DMS153 treated with DMSO at 0.1 percent for 48 hours (cell line): ENCODE results near the gene ABCG2.
"Not testable (repeated sequence)": the region's sequence is repeated elsewhere in the genome, so short reads cannot be mapped to it uniquely, and the experiment has no call there.

Source experiments
- DNase-seq: peaks from one replicate; lab custom pipeline; 2025; ENCODE audit not compliant: unreplicated experiment; lab: John Stamatoyannopoulos, UW

ABCG2 gene

DNA sequence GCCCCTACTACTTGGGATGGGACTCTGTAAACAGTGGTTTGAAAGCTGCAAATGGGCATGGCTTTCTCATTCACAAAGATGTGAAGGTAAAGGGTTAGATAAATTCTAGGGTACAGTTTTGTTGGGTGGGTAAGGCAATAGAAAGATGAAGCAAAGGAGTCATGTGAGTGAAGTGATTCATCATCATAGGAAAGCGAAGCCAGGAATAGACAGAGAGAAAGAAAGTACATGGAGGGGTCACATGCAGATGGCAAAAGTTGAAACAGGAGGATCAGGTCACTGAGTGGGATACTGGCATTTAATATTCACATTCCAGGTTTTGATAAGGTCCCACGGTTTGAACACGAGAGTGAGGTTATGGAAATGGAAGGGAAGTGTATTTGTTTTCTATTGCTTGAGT lies 8.2 kb upstream of the ABCG2 start:
- DNase-seq, result no peak

GRCh38 chr4:88163336-88163735 lies 4.9 kb upstream of the ABCG2 start:
- no peak for DNase-seq

GRCh38 chr4:88162626-88163025 lies 4.2 kb upstream of the ABCG2 start:
- DNase-seq, result no peak

DNA sequence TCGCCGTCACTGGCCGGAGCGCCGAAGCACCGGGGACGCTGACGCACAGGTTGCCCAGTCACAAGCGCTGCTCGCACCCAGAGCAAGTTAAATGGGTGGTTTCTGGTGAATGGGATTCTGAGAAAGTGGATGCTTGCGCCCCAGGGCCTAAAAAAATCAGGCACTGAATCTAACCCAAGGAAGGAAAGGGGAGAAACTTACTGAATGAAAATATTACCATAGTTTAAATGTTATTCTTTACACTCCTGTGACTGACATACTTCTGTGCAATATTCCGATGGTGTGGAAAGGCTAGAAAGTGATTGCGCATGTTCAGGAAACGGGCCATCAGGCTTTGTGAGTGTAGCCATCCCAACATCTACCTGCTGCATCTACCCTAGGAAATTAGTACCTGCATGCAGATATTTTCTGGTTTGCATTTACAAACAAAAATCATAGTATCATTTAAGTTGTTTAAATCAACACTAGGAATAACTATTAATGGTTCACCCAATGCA lies 838 bp upstream of the ABCG2 start:
- no peak for DNase-seq

GRCh38 chr4:88158038-88158488 lies 376 bp downstream of the ABCG2 start:
- DNase-seq, result no peak

DNA sequence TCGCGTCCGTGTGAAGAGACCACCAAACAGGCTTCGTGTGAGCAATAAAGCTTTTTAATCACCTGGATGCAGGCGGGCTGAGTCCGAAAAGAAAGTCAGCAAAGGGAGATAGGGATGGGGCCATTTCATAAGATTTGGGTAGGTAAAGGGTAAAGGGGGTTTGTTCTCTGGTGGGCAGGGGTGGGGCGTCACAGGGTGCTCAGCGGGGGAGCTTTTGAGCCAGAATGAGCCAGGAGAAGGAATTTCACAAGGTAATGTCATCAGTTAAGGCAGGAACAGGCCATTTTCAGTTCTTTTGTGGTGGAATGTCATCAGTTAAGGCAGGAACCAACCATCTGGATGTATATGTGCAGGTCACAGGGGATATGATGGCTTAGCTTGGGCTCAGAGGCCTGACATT lies 6.1 kb downstream of the ABCG2 start:
- not testable (repeated sequence) for DNase-seq

GRCh38 chr4:88148560-88148959 lies 9.9 kb downstream of the ABCG2 start:
- no peak for DNase-seq

- no peak for DNase-seq
Measured at GRCh38 chr4:88147799-88148217, 10.6 kb downstream of the ABCG2 start.

DNA sequence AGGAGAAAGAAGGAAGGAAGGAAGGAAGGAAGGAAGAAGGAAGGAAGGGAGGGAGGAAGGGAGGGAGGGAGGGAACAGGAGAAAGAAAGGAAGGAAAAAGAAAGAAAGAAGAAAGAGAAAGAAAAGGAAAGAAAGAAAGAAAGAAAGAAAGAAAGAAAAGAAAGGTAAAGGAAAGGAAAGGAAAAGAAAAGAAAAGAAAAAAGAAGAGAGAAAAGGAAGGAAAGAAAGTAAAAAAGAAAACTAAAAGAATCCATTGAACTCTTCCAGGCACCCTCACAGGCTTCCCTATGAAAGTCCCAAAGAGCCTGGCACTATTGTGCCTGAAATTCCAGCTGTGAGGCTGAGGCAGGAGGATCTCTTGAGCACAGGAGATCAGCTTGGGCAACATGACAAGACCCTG lies 11.5 kb downstream of the ABCG2 start:
- DNase-seq, result no peak

- no peak for DNase-seq
Measured at GRCh38 chr4:88144866-88145300, 13.6 kb downstream of the ABCG2 start.

- no peak for DNase-seq
Measured at GRCh38 chr4:88144048-88144447, 14.4 kb downstream of the ABCG2 start.

GRCh38 chr4:88143504-88143903 lies 14.9 kb downstream of the ABCG2 start:
- DNase-seq, result no peak

GRCh38 chr4:88138561-88138960 lies 19.9 kb downstream of the ABCG2 start:
- DNase-seq, result no peak

DNA sequence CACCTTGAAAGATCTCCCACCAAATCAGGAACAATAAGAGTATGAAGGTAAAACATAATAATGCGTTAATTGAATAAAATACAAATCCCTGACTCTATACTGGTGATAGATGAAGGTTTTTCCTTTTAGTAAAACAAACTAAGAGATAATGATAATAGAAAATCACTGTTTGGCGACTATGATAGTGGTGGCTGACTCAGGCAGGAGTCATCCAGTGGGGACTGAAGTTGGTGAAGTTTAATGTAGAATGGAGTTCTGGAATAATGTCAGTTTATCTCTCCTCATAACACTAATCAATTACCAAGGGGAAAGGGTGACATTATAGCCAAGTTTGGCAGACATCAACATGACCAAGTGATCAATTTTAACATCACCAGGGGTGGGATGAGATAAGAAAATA lies 21.3 kb downstream of the ABCG2 start:
- DNase-seq, result no peak

DNA sequence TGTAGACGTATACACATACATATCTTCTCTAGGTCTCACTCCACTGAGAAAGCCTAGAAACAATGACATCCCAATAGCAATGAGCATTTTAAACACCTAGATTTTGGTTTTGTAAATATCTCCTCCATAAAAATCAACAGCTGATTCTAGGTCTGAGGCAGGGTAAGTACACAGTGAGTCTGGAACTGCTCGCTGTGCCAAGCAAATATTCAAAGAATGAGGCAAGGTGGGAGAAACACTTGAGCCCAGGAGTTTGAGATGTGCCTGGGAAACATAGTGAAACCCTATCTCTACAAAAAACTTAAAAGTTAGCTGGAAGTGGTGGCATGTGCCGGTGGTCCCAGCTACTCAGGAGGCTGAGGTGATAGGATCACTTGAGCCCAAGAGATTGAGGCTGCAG lies 22.2 kb downstream of the ABCG2 start:
- no peak for DNase-seq

DNA sequence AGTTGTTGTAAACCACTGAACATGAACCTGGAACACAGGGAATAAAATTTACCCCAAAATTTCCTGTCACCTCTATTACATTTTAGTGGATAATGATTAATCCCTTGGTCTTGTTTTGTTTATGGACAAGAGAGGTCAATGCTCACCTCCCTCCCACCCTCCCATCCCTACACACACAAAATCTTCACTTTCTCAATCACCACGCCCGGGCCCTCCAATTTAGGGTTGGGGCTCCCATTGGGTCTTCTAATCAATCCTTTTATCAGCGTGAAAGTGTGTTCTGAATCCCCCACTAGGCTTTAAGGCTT lies 23.1 kb downstream of the ABCG2 start:
- no peak for DNase-seq

DNA sequence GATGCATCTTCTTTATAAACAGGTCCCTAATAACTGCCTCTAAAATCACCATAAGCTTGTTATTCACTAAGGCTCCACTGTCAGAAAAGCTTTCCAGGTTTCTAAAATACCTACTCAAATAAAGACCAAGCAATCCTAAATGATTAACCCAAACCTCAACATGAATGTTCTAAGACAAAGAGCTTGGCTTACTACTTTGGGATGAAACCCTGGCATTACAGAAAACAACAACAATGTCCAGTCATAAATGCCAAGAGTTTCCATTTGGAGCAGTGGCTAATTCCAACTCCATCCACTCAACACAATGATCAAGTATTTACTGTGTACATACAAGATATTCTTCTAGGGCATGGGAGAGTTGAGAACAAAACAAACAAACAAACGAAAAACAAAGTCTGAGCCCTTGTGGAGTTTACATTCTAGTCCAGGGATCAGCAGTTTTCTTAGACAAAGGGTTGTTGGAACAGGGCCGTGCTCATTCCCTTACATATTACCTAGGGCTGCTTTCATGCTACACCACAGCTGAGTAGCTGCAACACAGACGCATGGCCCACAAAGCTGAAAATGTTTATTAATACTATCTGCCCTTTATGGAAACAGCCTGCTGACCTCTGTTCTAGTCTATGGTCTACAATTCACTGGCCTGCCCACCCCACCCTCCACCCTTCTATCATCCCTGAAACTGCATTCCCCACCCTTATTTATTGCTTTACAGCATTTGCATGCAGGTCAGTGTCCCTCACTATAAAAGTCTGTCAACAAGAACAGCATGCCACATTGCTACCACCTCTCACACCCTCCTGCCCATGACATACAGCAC lies 23.7 kb downstream of the ABCG2 start:
- DNase-seq, result no peak

- DNase-seq, result no peak
Measured at GRCh38 chr4:88134111-88134510, 24.3 kb downstream of the ABCG2 start.

- DNase-seq, result no peak
Measured at GRCh38 chr4:88130544-88131305, 27.7 kb downstream of the ABCG2 start.

DNA sequence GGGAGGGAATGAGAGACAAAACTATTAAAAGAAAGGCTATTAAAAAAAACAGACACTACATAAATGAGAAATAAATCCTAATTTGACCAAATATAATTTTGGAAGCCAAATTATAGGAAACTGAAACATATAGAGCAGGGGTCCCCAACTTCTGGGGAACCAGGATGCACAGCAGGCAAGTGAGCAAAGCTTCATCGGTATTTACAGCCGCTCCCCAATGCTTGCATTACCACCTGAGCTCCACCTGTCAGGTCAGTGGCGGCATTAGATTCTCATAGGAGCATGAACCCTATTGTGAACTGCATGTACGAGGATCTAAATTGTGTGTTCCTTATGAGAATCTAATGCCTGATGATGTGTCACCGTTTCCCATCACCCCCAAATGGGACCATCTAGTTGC lies 28.4 kb downstream of the ABCG2 start:
- DNase-seq, result no peak

DNA sequence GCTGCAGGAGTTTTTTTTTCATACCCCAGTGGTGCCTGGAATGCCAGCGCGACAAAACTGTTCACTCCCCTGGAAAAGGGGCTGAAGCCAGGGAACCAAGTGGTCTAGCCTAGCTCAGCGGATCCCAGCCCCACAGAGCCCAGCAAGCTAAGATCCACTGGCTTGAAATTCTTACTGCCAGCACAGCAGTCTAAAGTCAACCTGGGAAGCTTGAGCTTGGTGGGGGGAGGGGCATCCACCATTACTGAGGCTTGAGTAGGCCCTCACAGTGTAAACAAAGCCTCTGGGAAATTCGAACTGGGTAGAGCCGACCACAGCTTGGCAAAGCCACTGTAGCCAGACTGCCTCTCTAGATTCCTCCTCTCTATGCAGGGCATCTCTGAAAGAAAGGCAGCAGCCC lies 36.2 kb downstream of the ABCG2 start:
- DNase-seq, result not testable (repeated sequence)

- no peak for DNase-seq
Measured at GRCh38 chr4:88119943-88120342, 38.5 kb downstream of the ABCG2 start.
